Measurements from ENCODE around the gene PRLR.
"Not testable (repeated sequence)": the region's sequence is repeated elsewhere in the genome, so short reads cannot be mapped to it uniquely, and the experiment has no call there.

PRLR gene

DNA sequence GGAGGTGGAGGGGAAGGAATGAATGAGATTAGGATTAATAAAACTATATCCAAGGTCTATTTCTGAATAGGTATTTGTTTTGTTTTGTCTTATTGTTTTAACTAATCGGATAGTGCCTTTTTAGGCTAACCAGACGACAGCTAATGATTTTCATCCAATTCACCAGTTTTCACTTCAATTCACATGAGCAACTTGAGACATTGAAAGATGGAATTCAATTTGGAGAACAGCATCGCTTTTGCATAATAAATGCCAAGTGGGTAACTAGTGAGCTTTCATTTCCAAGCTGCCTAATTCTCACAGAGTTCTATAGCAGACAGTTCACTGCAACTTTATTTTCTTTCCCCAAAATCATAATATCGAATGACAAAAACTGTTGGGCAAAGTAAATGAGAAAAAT is 187.5 kb downstream of the PRLR start:
- no peaks in the 10 kb centered on the region for H3K9me3 ChIP-seq (ENCODE audit: low read depth, low read length)
- no peak overlapping the region for H3K9ac ChIP-seq (ENCODE audit: insufficient read length)
- H3K27ac ChIP-seq, result no peak overlapping the region
- TF ChIP-seq POLR2AphosphoS5 (IDR thresholded peaks at IDR 0.05; ENCODE audit: borderline replicate concordance, low read depth, low read length) (no peak), FOXP2 (optimal IDR thresholded peaks at IDR 0.05; ENCODE audit: control extremely low read depth, extremely low read length, insufficient read depth) (no peak), EZH2 (IDR thresholded peaks at IDR 0.05) (no peak)
- no peak for DNase-seq (ENCODE audit: low read depth, low spot score)
- no peaks in the 10 kb centered on the region for H3K36me3 ChIP-seq (ENCODE audit: insufficient read depth, low read length)
- H3K4me3 ChIP-seq, result no peak overlapping the region

DNA sequence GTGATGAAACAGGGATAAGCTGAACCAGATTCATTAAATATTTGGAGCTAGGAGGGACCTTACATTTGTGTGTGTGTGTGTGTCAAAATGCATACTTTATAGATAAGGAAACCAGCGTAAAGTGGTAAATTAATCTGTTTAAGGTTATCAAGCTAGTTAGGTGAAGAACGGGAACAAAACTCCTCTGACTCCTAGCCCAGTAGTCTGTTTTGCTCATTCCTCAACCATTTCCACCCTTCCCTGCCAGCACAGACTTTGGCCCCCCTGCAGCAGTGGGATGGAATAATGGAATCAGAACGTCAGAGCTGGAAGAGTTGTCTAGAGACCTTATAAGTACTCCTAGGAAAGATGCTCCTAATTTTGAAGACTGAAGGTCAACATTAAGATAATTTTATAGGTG is 189.0 kb downstream of the PRLR start:
- Histone ChIP-seq H3K9me3 (ENCODE audit: low read depth, low read length) (no peaks in the 10 kb centered on the region), H3K27ac (no peak overlapping the region), H3K9ac (ENCODE audit: insufficient read length) (no peak overlapping the region), H3K4me3 (no peak overlapping the region), H3K36me3 (ENCODE audit: insufficient read depth, low read length) (no peaks in the 10 kb centered on the region)
- TF ChIP-seq FOXP2 (optimal IDR thresholded peaks at IDR 0.05; ENCODE audit: control extremely low read depth, extremely low read length, insufficient read depth) (no peak), EZH2 (IDR thresholded peaks at IDR 0.05) (no peak), POLR2AphosphoS5 (IDR thresholded peaks at IDR 0.05; ENCODE audit: borderline replicate concordance, low read depth, low read length) (no peak)
- no peak for DNase-seq (ENCODE audit: low read depth, low spot score)

DNA sequence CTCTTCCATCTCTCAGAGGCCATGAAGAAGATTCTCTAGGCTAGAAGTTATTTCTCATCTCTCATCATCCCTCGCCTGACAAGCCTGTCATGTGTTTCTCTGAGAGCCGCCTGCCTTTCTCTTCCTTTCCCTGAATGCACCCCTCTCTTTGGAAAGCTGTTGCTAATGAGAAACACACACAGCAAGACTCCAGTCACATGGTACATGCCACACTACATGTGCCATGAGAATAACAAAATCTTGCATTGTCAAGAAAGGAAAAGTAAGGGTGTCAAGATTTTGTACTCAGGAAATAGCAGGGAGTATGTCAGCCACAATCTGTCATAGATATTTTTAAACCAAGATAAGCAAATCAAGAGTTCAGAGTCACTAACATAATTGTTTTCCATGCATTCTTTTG is 191.4 kb downstream of the PRLR start:
- H3K36me3 ChIP-seq (ENCODE audit: insufficient read depth, low read length), result no peaks in the 10 kb centered on the region
- no peaks in the 10 kb centered on the region for H3K9me3 ChIP-seq (ENCODE audit: low read depth, low read length)
- no peak overlapping the region for H3K4me3 ChIP-seq
- DNase-seq (ENCODE audit: low read depth, low spot score), result no peak
- TF ChIP-seq EZH2 (IDR thresholded peaks at IDR 0.05) (no peak), POLR2AphosphoS5 (IDR thresholded peaks at IDR 0.05; ENCODE audit: borderline replicate concordance, low read depth, low read length) (no peak)
- H3K27ac ChIP-seq, result no peak overlapping the region
- no peak overlapping the region for H3K9ac ChIP-seq (ENCODE audit: insufficient read length)

DNA sequence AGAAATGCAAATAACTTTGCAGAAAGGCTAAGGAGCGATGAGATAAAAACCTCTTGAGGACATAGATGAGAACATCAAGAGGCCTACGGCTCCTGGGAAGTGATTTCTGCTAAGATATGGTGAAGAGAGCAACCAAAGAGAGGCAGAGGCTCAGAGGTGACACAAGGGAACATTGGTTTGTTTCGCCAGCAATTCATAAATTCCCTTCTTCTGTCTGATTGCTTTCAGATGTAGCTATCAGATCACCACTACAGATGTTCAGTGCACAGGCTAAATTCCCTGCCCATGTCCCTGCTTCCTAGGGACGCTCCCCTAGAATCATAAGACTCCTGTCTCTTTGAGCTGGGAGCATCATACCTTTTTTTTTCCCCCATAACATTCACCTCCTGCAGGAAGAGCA is 193.8 kb downstream of the PRLR start:
- Histone ChIP-seq H3K9me3 (ENCODE audit: low read depth, low read length) (no peaks in the 10 kb centered on the region), H3K9ac (ENCODE audit: insufficient read length) (no peak overlapping the region), H3K4me3 (no peak overlapping the region), H3K27ac (no peak overlapping the region), H3K36me3 (ENCODE audit: insufficient read depth, low read length) (no peaks in the 10 kb centered on the region)
- no peak for TF ChIP-seq EZH2 (IDR thresholded peaks at IDR 0.05)
- no peak for TF ChIP-seq POLR2AphosphoS5 (IDR thresholded peaks at IDR 0.05; ENCODE audit: borderline replicate concordance, low read depth, low read length)
- TF ChIP-seq FOXP2 (optimal IDR thresholded peaks at IDR 0.05; ENCODE audit: control extremely low read depth, extremely low read length, insufficient read depth), result no peak
- no peak for DNase-seq (ENCODE audit: low read depth, low spot score)

DNA sequence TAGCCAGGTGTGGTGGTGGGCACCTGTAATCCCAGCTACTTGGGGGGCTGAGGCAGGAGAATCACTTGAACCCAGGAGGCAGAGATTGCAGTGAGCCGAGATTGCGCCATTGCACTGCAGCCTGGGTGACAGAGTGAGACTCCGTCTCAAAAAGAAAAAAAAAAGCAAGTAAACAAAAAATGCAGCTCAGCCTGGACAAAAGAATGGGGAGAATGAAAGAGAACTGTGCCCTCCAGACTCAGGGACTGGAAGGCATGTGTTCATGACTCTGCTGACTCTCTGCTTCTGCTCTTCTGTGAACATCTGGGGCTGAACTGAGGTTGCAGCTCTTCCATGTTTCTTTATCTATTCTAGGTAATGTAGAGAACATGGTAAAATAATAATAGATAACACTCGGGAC is 194.4 kb downstream of the PRLR start:
- H3K9me3 ChIP-seq (ENCODE audit: low read depth, low read length); H3K36me3 ChIP-seq (ENCODE audit: insufficient read depth, low read length); H3K4me3 ChIP-seq; DNase-seq (ENCODE audit: low read depth, low spot score); H3K9ac ChIP-seq (ENCODE audit: insufficient read length); H3K27ac ChIP-seq: not testable (repeated sequence)

DNA sequence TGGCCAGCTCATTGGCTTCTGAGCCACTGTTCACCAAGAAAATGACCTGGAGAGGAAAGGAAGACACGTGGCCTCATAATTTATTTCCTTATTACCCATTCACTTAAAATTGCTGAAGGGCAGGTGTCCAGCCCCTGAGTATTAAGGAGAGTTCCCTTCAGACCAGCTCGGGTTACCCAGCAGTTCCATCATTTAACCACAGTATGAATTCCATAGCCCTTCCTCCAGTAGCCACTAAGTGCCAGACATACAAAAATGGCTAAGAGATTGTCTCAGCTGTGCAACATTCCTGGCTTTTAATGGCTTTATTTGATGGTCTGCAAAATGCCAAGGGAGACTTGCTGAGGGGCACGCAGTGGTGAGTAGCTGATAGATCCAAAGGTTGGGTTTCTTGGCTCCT is 195.0 kb downstream of the PRLR start:
- DNase-seq (ENCODE audit: low read depth, low spot score), result no peak
- TF ChIP-seq POLR2AphosphoS5 (IDR thresholded peaks at IDR 0.05; ENCODE audit: borderline replicate concordance, low read depth, low read length), result no peak
- TF ChIP-seq FOXP2 (optimal IDR thresholded peaks at IDR 0.05; ENCODE audit: control extremely low read depth, extremely low read length, insufficient read depth), result no peak
- no peak for TF ChIP-seq EZH2 (IDR thresholded peaks at IDR 0.05)
- Histone ChIP-seq H3K27ac (no peak overlapping the region), H3K4me3 (no peak overlapping the region), H3K9ac (ENCODE audit: insufficient read length) (no peak overlapping the region), H3K9me3 (ENCODE audit: low read depth, low read length) (no peaks in the 10 kb centered on the region), H3K36me3 (ENCODE audit: insufficient read depth, low read length) (no peaks in the 10 kb centered on the region)

DNA sequence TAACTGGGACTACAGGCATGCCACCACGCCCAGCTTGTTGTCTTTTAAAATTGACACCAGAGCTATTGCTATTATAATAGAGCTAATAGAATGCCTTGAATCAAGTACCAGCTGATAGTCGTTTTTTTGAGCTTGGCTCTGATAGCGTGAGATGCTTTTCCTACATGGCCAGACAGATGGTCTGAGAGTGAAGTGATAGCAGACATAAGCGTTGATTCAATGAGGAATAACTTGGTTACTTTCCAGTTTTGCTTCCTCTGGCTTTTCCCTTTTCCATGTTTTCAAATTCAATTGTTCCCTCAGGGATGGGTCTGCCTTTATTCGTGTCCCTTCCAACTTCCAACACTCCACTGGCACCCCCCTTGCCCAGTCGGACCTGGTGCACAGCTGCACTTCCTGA is 197.9 kb downstream of the PRLR start:
- TF ChIP-seq POLR2AphosphoS5 (IDR thresholded peaks at IDR 0.05; ENCODE audit: borderline replicate concordance, low read depth, low read length), result no peak
- no peak for TF ChIP-seq EZH2 (IDR thresholded peaks at IDR 0.05)
- no peak for TF ChIP-seq FOXP2 (optimal IDR thresholded peaks at IDR 0.05; ENCODE audit: control extremely low read depth, extremely low read length, insufficient read depth)
- H3K36me3 ChIP-seq (ENCODE audit: insufficient read depth, low read length), result no peaks in the 10 kb centered on the region
- no peak overlapping the region for H3K27ac ChIP-seq
- DNase-seq (ENCODE audit: low read depth, low spot score), result no peak
- H3K4me3 ChIP-seq, result no peak overlapping the region
- H3K9ac ChIP-seq (ENCODE audit: insufficient read length), result no peak overlapping the region
- no peaks in the 10 kb centered on the region for H3K9me3 ChIP-seq (ENCODE audit: low read depth, low read length)

DNA sequence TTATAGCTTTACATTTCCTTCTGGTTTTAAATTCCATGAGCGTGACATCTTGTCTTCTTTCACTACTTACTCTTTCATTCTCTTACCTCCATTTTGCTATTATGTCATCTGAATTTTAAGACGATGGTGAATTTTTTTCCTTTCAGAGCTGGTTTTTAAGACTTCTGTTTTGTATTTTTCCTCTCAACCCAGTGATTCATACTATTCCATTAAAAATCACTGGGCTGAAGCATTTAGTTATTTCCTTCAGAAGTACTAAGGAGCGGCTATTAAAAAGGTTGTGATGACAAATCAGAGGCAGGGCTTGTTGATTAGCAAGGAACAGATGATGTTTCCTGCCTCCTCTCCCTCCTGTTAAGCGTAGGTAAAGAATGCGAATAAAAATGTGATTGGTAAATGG is 199.0 kb downstream of the PRLR start:
- H3K9ac ChIP-seq (ENCODE audit: insufficient read length), result no peak overlapping the region
- TF ChIP-seq FOXP2 (optimal IDR thresholded peaks at IDR 0.05; ENCODE audit: control extremely low read depth, extremely low read length, insufficient read depth) (no peak), POLR2AphosphoS5 (IDR thresholded peaks at IDR 0.05; ENCODE audit: borderline replicate concordance, low read depth, low read length) (no peak), EZH2 (IDR thresholded peaks at IDR 0.05) (no peak)
- H3K36me3 ChIP-seq (ENCODE audit: insufficient read depth, low read length), result no peaks in the 10 kb centered on the region
- H3K27ac ChIP-seq, result no peak overlapping the region
- H3K4me3 ChIP-seq, result no peak overlapping the region
- DNase-seq (ENCODE audit: low read depth, low spot score), result no peak
- H3K9me3 ChIP-seq (ENCODE audit: low read depth, low read length), result no peaks in the 10 kb centered on the region

DNA sequence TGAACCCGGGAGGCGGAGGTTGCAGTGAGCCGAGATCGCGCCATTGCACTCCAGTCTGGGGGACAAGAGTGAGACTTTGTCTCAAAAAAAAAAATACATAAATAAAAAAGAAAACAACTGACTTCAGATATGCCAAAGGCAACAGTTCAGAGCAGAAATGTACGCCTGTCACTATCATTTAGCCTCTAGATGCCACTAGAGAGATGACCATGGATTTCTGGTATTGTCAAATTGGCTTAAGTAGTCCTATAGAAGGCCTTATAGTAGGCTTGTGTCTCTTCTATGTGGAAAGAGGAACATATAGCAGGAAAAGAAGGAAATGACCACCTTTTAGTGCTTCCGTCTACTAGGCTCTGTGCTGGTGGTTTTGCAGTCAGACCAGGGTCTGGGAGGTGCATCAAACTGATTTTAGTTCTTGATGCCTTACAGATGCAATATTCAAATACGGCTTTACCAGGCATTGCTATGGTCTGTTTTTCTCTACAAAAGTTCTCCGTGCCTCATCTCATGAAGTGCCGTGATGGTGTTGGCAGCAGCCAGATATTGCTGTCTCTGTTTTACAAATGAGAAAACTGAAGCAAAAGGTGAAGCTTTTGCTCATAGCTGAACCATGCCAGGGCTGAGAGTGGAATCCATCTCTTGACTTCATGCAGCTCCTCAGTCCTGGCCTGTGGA is 199.7 kb downstream of the PRLR start:
- DNase-seq (ENCODE audit: low read depth, low spot score), result no peak
- Histone ChIP-seq H3K9me3 (ENCODE audit: low read depth, low read length) (no peaks in the 10 kb centered on the region), H3K36me3 (ENCODE audit: insufficient read depth, low read length) (no peaks in the 10 kb centered on the region), H3K4me3 (no peak overlapping the region), H3K9ac (ENCODE audit: insufficient read length) (no peak overlapping the region), H3K27ac (no peak overlapping the region)
- TF ChIP-seq POLR2AphosphoS5 (IDR thresholded peaks at IDR 0.05; ENCODE audit: borderline replicate concordance, low read depth, low read length), result no peak
- no peak for TF ChIP-seq EZH2 (IDR thresholded peaks at IDR 0.05)
- no peak for TF ChIP-seq FOXP2 (optimal IDR thresholded peaks at IDR 0.05; ENCODE audit: control extremely low read depth, extremely low read length, insufficient read depth)

Data from SK-N-MC (cell line).